ENCODE results near the gene HDGFL2.
"Not testable (repeated sequence)": the region's sequence is repeated elsewhere in the genome, so short reads cannot be mapped to it uniquely, and the experiment has no call there.

Gene HDGFL2

DNA sequence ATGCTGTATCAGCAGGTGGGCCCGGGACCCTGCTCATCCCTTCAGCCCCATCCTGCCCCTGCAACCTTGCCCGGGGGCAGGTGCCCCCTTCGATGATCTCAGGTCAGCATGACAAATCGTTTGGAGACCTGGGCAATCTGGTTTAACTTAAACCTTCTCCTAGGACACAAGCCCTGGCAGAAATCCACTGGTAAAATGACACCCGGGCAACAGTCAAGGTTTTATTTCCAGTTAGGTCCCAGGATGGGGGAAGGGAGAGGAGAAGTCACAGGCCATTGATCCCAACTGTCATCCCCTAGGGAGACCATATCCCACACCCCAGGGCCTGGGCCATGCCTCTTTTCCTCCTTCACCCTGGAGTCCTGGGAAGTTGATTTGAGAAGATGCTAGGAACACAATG is 64.7 kb downstream of the HDGFL2 start:
- DNase-seq, result no peak

DNA sequence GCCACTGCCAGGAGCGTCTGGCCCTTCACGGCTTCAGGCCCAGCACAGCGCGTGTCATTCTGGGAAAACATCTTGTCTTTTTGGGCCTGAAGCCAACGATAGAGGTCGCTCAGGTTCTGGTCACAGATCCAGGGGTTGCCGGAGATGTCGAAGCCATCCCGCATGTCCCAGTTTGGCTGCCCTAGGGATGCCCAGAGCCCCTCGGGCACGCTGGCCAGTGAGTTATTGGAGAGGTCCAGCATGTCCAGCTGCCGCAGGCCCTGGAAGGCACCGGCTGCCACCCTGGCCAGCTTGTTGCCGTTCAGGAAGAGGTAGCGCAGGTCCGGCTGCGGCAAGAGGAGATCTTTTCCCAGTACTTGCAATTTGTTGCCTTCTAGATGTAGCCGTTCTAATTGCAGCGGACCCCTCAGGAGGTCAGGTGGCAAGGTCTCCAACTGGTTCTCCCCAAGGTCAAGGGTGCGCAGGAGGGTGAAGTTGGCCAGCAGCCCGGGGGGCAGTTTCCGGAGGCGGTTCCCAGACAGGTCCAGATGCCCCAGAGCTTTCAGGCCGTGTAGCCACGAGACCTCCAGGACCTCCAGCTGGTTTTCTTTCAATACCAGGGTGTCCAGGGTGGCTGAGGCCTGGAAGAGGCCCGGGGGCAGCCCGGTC is 66.0 kb downstream of the HDGFL2 start:
- no peak for DNase-seq

DNA sequence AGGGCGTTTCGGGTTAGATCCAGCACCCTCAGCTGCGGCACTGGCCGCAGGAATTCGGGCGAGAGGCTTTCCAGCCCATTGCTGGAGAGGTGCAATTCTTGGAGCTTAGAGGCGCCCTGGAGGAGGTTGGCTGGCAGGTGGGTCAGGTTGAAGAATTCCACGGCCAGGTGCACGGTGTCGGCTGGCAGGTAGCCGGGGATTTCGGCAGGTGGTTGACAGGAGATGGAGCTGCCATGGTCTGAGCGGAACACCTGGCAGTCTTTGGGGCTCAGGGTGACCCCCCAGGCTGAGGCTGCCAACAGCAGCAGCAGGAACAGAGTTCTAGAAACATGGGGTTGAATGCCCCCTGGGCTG is 66.5 kb downstream of the HDGFL2 start:
- DNase-seq, result no peak

DNA sequence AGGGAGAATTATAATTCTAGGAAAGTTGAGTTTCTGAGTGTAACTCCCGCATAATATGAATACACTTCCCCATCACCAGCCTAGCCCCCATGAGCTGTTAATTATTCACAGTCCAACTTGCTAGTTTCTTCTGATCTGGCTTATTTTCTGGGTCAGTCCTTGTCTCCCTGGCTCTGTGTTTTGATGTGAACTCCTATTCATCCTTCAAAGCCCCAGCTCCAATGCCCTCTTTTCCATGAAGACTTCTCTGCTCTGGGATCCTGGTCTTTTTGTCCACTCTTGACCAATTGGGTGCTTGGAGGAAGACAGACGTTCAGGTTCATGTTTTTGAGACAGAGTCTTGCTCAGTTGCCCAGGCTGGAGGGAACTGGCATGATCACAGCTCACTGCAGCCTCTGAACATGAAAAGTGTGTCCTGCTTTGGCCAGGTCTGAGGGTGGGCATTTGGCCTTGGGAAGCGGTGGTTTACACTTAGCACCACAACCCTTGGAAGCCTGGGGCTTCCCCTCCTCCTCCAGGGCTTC is 67.1 kb downstream of the HDGFL2 start:
- DNase-seq, result no peak

DNA sequence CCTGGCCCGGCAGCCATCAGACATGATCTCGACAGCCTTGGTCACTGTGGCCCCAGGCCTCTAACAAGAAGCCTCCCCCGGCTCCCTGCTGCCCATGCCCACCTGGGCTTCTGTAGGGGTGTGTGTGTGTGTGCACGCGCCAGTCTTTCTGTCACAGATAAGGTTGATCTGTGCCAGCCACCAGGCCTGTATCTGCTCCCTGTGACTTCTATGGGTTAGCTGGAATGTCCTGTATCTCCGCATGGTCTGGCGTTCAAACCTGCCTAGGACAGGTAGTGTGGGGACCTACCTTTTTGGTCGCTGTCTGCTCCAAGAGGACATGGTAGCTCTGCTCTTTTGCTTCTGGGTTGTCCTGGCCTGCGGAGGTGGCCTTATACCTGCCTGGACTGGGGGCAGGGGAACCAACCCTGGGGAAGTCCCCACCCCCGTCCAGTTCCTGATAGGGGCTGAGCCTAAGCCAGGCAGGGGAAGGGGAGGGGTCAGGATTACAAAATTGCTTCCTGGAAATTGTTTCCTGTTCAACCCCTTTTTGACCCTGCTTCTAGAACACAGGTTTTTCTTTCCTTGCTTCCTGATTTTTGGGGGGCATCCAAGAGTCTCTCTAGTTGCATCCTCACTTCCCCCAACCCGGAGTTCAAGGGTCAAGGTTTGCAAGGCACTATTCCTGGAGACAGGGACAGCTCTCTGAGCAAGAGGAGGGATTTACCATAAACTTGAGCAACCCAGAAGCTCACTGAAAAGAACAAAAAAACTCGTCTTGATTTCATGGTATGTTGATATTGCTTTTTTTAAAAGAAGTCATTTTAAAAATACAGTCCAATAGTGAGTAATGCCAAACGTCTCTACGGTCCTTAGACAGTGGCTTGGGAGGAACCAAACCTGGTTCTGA is 67.8 kb downstream of the HDGFL2 start, which contains the start of gene LRG1:
TSS of gene LRG1 (minus strand) at position 344 of the 889 bp plus-strand sequence. CDS start at position 321, 23 bp downstream.
- DNase-seq, result no peak

DNA sequence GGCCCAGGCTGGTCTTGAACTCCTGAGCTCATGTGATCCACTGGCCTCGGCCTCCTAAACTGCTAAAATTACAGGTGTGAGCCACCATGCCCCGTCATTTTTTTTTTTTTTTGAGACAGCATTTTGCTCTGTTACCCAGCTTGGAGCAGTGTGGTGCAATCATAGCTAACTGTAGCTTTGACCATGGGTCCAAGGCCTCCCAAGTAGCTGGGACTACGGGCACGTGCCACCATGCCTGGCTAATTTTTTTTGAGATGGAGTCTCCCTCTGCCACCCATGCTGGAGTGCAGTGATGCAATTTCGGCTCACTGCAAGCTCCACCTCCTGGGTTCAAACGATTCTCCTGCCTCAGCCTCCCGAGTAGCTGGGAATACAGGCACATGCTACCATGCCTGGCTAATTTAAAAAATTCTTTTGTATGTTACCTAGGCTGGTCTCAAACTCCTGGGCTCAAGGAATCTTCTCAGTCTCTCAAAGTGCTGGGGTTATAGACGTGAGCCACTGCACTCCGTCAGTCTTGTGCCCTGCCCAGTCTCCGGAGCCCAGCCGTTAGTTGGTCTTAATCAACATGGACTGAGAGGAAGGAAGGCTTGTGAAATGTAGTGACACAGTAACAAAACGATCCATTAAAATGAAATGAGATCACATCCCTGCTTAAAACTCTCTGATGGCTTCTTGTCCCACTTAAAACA is 69.2 kb downstream of the HDGFL2 start:
- no peak for DNase-seq

DNA sequence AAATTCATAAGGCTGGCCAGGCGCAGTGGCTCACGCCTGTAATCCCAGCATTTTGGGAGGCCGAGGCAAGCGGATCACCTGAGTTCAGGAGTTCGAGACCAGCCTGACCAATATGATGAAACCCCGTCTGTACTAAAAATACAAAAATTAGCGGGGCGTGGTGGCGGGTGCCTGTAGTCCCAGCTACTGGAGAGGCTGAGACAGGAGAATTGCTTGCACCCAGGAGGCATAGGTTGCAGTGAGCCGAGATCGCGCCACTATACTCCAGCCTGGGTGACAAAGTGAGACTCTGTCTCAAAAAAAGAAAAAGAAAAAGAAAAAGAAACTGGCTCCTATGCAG is 69.7 kb downstream of the HDGFL2 start:
- DNase-seq, result not testable (repeated sequence)

DNA sequence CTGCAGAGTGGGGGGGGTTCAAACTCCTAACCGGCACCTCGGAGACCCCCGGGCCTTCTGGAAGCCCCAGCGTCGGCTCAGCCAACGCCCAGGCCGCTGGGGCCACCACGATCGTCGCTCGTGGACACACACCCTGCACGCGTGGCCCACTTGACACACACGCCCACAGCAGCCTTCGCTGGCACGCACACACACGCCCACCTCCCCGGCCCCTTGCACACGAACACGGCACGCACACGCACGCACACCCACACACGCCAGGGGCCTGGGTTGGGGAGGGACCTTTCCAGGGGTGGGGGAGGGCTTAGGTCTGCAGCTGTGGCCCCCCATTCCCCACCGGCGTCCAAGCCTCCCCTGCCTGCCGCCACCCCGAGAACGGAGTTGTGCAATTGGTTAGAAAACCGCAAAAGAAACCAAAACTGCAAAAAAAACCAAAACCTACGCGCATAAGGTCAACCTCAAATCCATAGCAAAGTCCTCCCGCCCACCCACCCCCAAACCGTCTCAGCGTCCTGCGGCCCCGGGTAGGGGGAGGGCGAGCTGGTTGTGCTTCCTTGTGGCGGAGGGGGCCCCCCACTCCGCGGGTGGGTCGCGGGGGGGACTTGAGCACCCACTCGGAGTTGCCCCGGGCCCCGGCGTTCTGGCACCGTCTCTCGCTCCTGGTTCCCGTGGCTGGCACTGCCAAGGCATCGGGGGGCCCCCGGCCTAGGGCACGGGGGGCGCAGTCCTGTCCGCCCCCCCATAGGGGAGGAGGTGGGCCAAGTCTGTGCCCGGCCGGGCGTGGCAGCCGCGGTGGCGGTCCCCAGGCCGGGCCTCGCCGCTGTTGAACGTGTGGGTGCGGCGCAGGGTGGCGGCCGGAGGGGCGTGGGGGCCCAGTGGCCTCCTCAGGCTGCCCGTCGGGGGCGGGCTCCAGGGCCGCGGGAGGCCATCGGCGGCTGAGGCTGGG is 71.1 kb downstream of the HDGFL2 start:
- no peak for DNase-seq

DNA sequence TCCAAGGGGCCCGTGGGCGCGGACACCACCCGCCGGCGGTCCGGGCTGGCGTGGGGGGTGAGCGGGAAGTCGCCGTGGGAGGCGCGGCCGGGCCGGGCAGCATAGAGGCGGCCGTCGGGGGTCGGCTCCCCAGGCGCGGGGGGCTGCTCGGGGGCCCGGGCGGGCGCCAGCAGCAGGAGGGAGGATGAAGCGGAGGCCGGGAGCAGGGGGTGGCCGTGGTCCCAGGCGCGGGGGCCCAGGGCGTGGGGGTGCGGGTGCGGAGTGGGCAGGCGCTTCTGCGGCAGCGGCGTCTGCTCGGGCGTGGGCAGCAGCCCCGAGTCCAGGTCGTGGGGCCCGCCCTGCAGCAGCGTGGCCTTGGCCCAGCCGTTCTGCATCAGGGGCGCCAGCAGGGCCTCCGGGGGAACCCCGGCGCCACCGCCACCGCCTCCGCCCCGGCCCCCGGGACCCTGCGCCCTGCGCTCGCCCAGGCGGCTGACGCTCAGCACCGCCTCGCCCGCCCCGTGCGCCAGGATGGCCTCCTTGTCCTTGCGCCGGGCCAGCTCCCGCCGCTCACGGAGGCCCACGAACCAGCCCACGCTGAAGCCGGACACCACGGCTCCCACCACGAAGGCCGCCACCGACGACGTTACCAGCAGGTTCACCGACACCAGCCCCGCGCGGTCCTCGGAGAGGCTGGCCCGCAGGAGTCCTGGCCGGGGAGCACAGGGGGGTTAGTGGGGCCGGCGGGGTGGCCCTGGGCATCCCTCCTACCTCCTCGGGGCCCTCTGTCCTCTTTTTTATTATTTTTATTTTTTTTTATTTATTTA is 71.9 kb downstream of the HDGFL2 start:
- DNase-seq, result no peak

DNA sequence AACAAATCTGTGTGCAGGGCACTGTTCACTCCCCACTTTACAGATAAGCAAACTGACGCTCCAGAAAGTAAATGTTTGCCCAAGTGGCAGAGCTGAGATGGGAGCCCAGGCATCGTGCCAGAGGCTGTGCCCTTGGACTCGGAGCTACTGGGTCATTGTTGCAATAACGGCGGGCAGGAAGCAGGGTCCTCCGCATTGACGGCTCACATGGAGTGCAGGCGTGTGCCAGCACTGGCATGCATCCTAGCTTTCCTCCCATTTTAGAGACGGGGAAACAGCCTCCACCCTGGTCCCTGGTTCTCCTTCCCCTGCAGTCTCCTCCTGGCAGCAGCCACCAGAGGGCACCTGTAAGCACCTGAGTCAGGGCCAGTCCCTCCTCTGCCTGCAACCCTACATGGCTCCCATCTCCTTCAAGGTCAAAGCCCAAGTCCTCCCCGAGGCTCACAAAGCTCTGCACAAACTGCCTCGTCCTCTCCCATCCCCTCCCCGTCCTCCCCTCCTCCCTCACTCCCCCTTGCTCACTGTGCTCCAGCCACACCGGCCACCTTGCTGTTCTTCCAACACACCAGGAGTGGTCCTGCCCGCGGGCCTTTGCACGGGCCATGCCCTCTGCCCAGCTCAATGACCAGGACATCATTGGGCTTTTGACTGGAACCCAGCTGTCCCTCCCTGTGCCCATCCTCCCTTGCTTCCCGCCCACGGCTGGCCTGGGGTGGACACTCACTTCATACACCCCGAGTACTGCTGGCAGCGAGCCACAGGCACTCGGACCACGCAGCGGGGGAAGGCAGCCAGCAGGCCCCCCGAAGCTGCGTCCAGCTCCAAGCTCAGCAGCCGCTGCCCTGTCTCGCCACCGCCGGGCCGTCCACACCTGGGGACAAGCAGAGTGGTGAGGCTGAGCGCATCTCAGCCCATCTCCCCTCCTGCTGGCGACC is 75.5 kb downstream of the HDGFL2 start:
- DNase-seq, result peak in 1 of 5 donors; percentile 11

DNA sequence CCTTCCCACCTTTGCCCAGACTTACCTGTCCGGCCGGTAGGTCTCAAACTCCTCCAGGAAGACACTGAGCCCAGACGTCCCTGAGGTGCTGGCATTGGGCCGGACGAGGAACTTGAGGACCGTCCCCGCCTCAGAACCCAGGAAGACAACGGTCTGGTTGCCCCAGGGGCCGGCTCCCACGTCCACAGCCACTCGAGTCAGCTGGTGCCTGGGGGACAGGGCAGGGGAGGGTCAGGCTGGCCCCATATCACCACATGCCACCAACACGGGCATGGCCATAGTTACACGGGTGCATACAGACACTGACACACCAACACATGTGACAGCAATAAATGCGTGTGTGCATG is 76.1 kb downstream of the HDGFL2 start:
- no peak for DNase-seq

DNA sequence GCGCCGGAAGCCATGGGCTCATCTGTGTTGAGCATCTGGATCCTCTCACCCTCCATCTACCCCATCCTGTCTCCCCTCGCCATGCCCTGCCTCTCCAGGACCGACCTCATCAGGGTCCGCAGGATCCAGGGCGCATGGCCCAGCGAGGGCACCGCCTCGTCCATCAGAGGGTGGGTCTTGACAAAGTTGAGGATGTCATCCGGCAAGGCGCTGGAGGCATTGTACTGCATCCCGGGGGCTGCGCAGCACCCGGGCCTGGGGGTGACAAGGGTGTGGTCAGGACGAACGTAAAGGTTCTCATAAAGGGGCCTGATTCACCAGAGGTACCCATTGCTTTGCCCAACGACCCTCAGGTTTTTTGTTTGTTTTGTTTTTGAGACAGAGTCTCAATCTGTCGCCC is 77.9 kb downstream of the HDGFL2 start:
- no peak for DNase-seq

DNA sequence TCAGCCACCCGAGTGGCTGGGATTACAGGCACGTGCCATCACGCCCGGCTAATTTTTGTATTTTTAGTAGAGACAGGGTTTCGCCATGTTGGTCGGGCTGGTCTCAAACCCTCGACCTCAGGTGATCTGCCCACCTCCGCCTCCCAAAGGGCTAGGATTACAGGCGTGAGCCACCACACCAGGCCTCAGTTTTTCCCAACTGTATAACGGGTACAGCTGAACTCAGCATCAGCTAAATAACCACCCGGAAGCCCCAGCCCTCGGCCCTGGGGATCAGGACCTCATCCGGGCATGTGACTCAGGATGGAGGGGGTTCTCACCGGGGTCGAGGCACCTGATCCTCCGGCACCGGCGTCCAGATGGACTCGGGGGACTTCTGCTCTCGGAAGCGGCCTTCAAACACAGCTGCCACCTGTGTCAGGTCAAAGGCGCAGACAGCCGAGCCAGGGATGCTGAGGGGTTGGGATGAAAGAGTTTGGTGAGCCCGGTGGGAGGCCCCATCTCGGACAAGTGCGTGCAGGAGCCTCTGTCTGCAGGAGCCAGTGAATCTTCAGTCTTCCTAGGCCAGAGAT is 78.5 kb downstream of the HDGFL2 start:
- DNase-seq, result no peak
